WTC11 (cell line): ENCODE data around the gene NWD2.

Experiments
- ESRRA ChIP-seq: sonication (generic); formaldehyde crosslinking; IDR thresholded peaks from 2 replicates; pipeline ENCODE4 v1.8.1; 2022; ENCODE audit warnings: mild to moderate bottlenecking, missing genetic modification reagents, borderline replicate concordance
- GABPB1 ChIP-seq: sonication (generic); formaldehyde crosslinking; IDR thresholded peaks from 2 replicates; pipeline ENCODE4 v1.8.1; 2023; ENCODE audit warnings: mild to moderate bottlenecking, missing genetic modification reagents
- TEAD1 ChIP-seq: sonication (generic); formaldehyde crosslinking; IDR thresholded peaks from 2 replicates; pipeline ENCODE4 v1.8.0; 2022; ENCODE audit warnings: mild to moderate bottlenecking, missing genetic modification reagents
- TP53 ChIP-seq: sonication (generic); formaldehyde crosslinking; IDR thresholded peaks from 2 replicates; pipeline ENCODE4 v1.8.1; 2023; ENCODE audit warnings: mild to moderate bottlenecking, missing genetic modification reagents
- ZBTB21 ChIP-seq: sonication (generic); formaldehyde crosslinking; IDR thresholded peaks from 2 replicates; pipeline ENCODE4 v1.8.1; 2023; ENCODE audit warnings: mild to moderate bottlenecking, missing genetic modification reagents, borderline replicate concordance
- TF ChIP-seq, protein P1 (sequence below): sonication (generic); formaldehyde crosslinking; IDR thresholded peaks from 2 replicates; pipeline ENCODE4 v1.8.0; 2022; ENCODE audit warnings: missing genetic modification reagents
- TF ChIP-seq, protein P2 (sequence below): fragments of 200-600 bp; IDR thresholded peaks from 2 replicates; pipeline ENCODE4 v1.8.0; 2022; ENCODE audit warnings: antibody characterized with exemption
- TF ChIP-seq, protein P3 (sequence below): sonication (generic); formaldehyde crosslinking; IDR thresholded peaks from 2 replicates; pipeline ENCODE4 v1.8.0; 2023; ENCODE audit warnings: missing genetic modification reagents, mild to moderate bottlenecking, borderline replicate concordance

DNA sequence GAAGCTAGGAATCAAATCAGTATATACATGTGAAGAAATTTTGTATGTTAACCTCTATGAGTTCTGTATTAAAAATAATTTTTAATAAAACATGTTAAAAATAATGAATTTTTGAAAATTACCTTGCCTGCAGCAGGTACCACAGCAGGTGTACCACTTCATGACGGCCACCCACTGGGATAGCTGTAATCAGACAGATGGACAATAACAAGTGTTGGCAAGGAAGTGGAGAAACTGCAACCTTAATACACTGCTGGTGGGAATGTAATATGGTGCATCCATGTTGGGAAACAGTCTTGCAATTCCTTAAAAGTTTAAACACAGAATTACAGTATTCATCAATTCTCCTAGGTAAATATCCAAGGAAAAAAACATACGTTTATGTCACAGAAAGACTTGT is 232.1 kb downstream of the NWD2 start:
- TF ChIP-seq ESRRA (CRISPR knock-in tag): no peak
- TF ChIP-seq, protein P1, sequence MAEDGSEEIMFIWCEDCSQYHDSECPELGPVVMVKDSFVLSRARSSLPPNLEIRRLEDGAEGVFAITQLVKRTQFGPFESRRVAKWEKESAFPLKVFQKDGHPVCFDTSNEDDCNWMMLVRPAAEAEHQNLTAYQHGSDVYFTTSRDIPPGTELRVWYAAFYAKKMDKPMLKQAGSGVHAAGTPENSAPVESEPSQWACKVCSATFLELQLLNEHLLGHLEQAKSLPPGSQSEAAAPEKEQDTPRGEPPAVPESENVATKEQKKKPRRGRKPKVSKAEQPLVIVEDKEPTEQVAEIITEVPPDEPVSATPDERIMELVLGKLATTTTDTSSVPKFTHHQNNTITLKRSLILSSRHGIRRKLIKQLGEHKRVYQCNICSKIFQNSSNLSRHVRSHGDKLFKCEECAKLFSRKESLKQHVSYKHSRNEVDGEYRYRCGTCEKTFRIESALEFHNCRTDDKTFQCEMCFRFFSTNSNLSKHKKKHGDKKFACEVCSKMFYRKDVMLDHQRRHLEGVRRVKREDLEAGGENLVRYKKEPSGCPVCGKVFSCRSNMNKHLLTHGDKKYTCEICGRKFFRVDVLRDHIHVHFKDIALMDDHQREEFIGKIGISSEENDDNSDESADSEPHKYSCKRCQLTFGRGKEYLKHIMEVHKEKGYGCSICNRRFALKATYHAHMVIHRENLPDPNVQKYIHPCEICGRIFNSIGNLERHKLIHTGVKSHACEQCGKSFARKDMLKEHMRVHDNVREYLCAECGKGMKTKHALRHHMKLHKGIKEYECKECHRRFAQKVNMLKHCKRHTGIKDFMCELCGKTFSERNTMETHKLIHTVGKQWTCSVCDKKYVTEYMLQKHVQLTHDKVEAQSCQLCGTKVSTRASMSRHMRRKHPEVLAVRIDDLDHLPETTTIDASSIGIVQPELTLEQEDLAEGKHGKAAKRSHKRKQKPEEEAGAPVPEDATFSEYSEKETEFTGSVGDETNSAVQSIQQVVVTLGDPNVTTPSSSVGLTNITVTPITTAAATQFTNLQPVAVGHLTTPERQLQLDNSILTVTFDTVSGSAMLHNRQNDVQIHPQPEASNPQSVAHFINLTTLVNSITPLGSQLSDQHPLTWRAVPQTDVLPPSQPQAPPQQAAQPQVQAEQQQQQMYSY (CRISPR knock-in tag): no peak
- TF ChIP-seq, protein P2, sequence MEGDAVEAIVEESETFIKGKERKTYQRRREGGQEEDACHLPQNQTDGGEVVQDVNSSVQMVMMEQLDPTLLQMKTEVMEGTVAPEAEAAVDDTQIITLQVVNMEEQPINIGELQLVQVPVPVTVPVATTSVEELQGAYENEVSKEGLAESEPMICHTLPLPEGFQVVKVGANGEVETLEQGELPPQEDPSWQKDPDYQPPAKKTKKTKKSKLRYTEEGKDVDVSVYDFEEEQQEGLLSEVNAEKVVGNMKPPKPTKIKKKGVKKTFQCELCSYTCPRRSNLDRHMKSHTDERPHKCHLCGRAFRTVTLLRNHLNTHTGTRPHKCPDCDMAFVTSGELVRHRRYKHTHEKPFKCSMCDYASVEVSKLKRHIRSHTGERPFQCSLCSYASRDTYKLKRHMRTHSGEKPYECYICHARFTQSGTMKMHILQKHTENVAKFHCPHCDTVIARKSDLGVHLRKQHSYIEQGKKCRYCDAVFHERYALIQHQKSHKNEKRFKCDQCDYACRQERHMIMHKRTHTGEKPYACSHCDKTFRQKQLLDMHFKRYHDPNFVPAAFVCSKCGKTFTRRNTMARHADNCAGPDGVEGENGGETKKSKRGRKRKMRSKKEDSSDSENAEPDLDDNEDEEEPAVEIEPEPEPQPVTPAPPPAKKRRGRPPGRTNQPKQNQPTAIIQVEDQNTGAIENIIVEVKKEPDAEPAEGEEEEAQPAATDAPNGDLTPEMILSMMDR: no peak
- TF ChIP-seq, protein P3, sequence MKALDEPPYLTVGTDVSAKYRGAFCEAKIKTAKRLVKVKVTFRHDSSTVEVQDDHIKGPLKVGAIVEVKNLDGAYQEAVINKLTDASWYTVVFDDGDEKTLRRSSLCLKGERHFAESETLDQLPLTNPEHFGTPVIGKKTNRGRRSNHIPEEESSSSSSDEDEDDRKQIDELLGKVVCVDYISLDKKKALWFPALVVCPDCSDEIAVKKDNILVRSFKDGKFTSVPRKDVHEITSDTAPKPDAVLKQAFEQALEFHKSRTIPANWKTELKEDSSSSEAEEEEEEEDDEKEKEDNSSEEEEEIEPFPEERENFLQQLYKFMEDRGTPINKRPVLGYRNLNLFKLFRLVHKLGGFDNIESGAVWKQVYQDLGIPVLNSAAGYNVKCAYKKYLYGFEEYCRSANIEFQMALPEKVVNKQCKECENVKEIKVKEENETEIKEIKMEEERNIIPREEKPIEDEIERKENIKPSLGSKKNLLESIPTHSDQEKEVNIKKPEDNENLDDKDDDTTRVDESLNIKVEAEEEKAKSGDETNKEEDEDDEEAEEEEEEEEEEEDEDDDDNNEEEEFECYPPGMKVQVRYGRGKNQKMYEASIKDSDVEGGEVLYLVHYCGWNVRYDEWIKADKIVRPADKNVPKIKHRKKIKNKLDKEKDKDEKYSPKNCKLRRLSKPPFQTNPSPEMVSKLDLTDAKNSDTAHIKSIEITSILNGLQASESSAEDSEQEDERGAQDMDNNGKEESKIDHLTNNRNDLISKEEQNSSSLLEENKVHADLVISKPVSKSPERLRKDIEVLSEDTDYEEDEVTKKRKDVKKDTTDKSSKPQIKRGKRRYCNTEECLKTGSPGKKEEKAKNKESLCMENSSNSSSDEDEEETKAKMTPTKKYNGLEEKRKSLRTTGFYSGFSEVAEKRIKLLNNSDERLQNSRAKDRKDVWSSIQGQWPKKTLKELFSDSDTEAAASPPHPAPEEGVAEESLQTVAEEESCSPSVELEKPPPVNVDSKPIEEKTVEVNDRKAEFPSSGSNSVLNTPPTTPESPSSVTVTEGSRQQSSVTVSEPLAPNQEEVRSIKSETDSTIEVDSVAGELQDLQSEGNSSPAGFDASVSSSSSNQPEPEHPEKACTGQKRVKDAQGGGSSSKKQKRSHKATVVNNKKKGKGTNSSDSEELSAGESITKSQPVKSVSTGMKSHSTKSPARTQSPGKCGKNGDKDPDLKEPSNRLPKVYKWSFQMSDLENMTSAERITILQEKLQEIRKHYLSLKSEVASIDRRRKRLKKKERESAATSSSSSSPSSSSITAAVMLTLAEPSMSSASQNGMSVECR (CRISPR knock-in tag): no peak
- no peak for TF ChIP-seq ZBTB21 (CRISPR knock-in tag)
- no peak for TF ChIP-seq TP53 (CRISPR knock-in tag)
- no peak for TF ChIP-seq GABPB1 (CRISPR knock-in tag)
- no peak for TF ChIP-seq TEAD1
